Natural killer cell (primary cell): ENCODE results near the gene PLXNC1. TPM values are rescaled to one million over a fixed set of nuclear protein-coding genes. Genes with fewer than 3 reads are reported as not detected.

Source experiments
- ATAC-seq, 3 donors: fragments of 150-1000 bp in 2 of 3; fragments of 200-7000 bp in 1 of 3; cut with Tn5 transposase; 1 replicate in 1 of 3; 2 replicates in 2 of 3; pipeline ENCODE4 v1.10.0; 2021; ENCODE audit warnings: mild to moderate bottlenecking in 2 of 3, moderate library complexity in 2 of 3
- DNase-seq, 2 donors: peaks; one replicate each; pipeline versions ENCODE4 v3.0.0 to v3.0.0-alpha.2; 2013 to 2021; ENCODE audit warnings: mixed read lengths in 1 of 2
- H3K27ac ChIP-seq: one replicate; pipeline ENCODE4 v1.5.1; 2013; ENCODE audit warnings: mild to moderate bottlenecking, low read length
- H3K27me3 ChIP-seq: one replicate; pipeline ENCODE4 v1.6.1; 2013; ENCODE audit warnings: low read length; ENCODE audit not compliant: control insufficient read depth, insufficient read depth
- H3K36me3 ChIP-seq: one replicate; pipeline ENCODE4 v1.6.1; 2013; ENCODE audit warnings: low read length; ENCODE audit not compliant: control insufficient read depth, insufficient read depth
- H3K4me1 ChIP-seq: one replicate; pipeline ENCODE4 v1.6.1; 2013; ENCODE audit warnings: low read length; ENCODE audit not compliant: control insufficient read depth, insufficient read depth
- H3K4me3 ChIP-seq: one replicate; pipeline ENCODE4 v1.5.1; 2013; ENCODE audit warnings: low read length
- H3K9me3 ChIP-seq: one replicate; pipeline ENCODE4 v1.6.1; 2013; ENCODE audit warnings: low read length; ENCODE audit not compliant: control insufficient read depth, insufficient read depth
- H3K27ac Mint-ChIP-seq, 2 donors: one replicate each; pipeline ENCODE4 v1.8.0; 2022; ENCODE audit warnings: mild to moderate bottlenecking in 2 of 2, mixed read lengths in 2 of 2, moderate library complexity in 1 of 2
- H3K27me3 Mint-ChIP-seq, 2 donors: one replicate each; pipeline ENCODE4 v1.8.0; 2022; ENCODE audit warnings: low read depth in 2 of 2, mixed read lengths in 2 of 2
- H3K36me3 Mint-ChIP-seq: one replicate; pipeline ENCODE4 v1.8.0; 2022; ENCODE audit warnings: mixed read lengths
- H3K4me1 Mint-ChIP-seq, 2 donors: one replicate each; pipeline ENCODE4 v1.8.0; 2022; ENCODE audit warnings: mixed read lengths in 2 of 2
- H3K4me3 Mint-ChIP-seq: one replicate; pipeline ENCODE4 v1.8.0; 2022; ENCODE audit warnings: mild to moderate bottlenecking, moderate library complexity, mixed read lengths
- H3K9me3 Mint-ChIP-seq, 2 donors: one replicate each; pipeline ENCODE4 v1.8.0; 2022; ENCODE audit warnings: mixed read lengths in 2 of 2
- CTCF ChIP-seq: fragments of 200-600 bp; IDR thresholded peaks from one replicate; pipeline ENCODE4 v1.8.0; 2022; ENCODE audit warnings: antibody characterized with exemption
- WGBS: methylation state at CpG from one replicate; pipeline ENCODE4 v1.1.7; 2013; ENCODE audit warnings: missing lambda C conversion rate; ENCODE audit not compliant: insufficient coverage; 5-methylcytosine and 5-hydroxymethylcytosine counted together
- intact Hi-C: fragments of 100-400 bp; cut with micrococcal nuclease; formaldehyde crosslinking; loops from one replicate; pipeline ENCODE4 v1.14.2; 2022
- total RNA-seq, 4 donors: library from RNA; stranded (reverse); fragments of 120-200 nt in 1 of 4; gene quantifications; one replicate each; pipeline versions ENCODE4 v1.2.3 to v1.2.4, GENCODE V29; 2013 to 2022

Gene PLXNC1
- total RNA-seq, 3 donors from 2014 or later (not counting 1 experiment from before 2014, with no cell fraction given): 22.0 to 30.7 (median 26.5) TPM

GRCh38 chr12:94276725-94277124 lies 128.3 kb downstream of the PLXNC1 start:
- intact Hi-C loops: no loop called here
- no peaks in the 10 kb centered on the region for H3K27me3 ChIP-seq
- H3K36me3 ChIP-seq: no peaks in the 10 kb centered on the region

GRCh38 chr12:94277426-94278000 lies 129.1 kb downstream of the PLXNC1 start:
- H3K4me3 Mint-ChIP-seq: no peak overlapping the region
- no peak overlapping the region for H3K4me3 ChIP-seq
- no peak overlapping the region for H3K27ac ChIP-seq
- ATAC-seq: no peak
- no peaks in the 10 kb centered on the region for H3K27me3 ChIP-seq
- DNase-seq: no peak
- no peaks in the 10 kb centered on the region for H3K9me3 Mint-ChIP-seq
- intact Hi-C loops: no loop called here
- no peak for TF ChIP-seq CTCF
- no peaks in the 10 kb centered on the region for H3K27me3 Mint-ChIP-seq
- H3K27ac Mint-ChIP-seq: no peak overlapping the region
- H3K9me3 ChIP-seq: no peaks in the 10 kb centered on the region
- no peaks in the 10 kb centered on the region for H3K36me3 Mint-ChIP-seq
- H3K4me1 Mint-ChIP-seq: peaks cover 10 to 22% of the 10 kb centered on the region in 2 donors
- H3K4me1 ChIP-seq: peaks cover 4% of the 10 kb centered on the region
- WGBS: 98% methylated on average over 9 of the region's 9 CpGs
- H3K36me3 ChIP-seq: no peaks in the 10 kb centered on the region

More at GRCh38 chr12:94276725-94277124, 128.3 kb downstream of the PLXNC1 start:
- Histone ChIP-seq H3K27ac (no peak overlapping the region), H3K4me1 (peaks cover 2% of the 10 kb centered on the region), H3K9me3 (no peaks in the 10 kb centered on the region), H3K4me3 (no peak overlapping the region)
- no peak overlapping the region for H3K27ac Mint-ChIP-seq
- no peaks in the 10 kb centered on the region for H3K27me3 Mint-ChIP-seq
- H3K4me3 Mint-ChIP-seq: no peak overlapping the region
- no peak for ATAC-seq
- 98% methylated on average over 5 of the region's 6 CpGs for WGBS
- DNase-seq: no peak
- no peaks in the 10 kb centered on the region for H3K36me3 Mint-ChIP-seq
- no peaks in the 10 kb centered on the region for H3K9me3 Mint-ChIP-seq
- no peak for TF ChIP-seq CTCF
- peaks cover 9 to 21% of the 10 kb centered on the region in 2 donors for H3K4me1 Mint-ChIP-seq

- H3K36me3 Mint-ChIP-seq: no peaks in the 10 kb centered on the region
- no peaks in the 10 kb centered on the region for H3K27me3 ChIP-seq
- DNase-seq: no peak
- peak overlapping the region in 1 of 2 donors; percentile 23 for H3K27ac Mint-ChIP-seq
- intact Hi-C loops: no loop called here
- no peak overlapping the region for H3K27ac ChIP-seq
- ATAC-seq: peak in 1 of 3 donors; percentile 28
- no peaks in the 10 kb centered on the region for H3K36me3 ChIP-seq
- H3K4me1 ChIP-seq: peaks cover 20% of the 10 kb centered on the region
- no peaks in the 10 kb centered on the region for H3K9me3 ChIP-seq
- peaks cover 22 to 35% of the 10 kb centered on the region in 2 donors for H3K4me1 Mint-ChIP-seq
- H3K4me3 Mint-ChIP-seq: no peak overlapping the region
- H3K27me3 Mint-ChIP-seq: no peaks in the 10 kb centered on the region
- no peaks in the 10 kb centered on the region for H3K9me3 Mint-ChIP-seq
- TF ChIP-seq CTCF: no peak
- no peak overlapping the region for H3K4me3 ChIP-seq
- WGBS: 79% methylated on average over 5 of the region's 7 CpGs
Measured at GRCh38 chr12:94280063-94280462, 131.7 kb downstream of the PLXNC1 start.

GRCh38 chr12:94282675-94283074 lies 134.3 kb downstream of the PLXNC1 start:
- Histone ChIP-seq H3K36me3 (peaks cover 12% of the 10 kb centered on the region), H3K9me3 (no peaks in the 10 kb centered on the region), H3K27ac (peak overlapping the region; percentile 48), H3K4me1 (peaks cover 20% of the 10 kb centered on the region), H3K27me3 (no peaks in the 10 kb centered on the region), H3K4me3 (no peak overlapping the region)
- no peak for TF ChIP-seq CTCF
- 23% methylated on average over 7 of the region's 7 CpGs for WGBS
- H3K36me3 Mint-ChIP-seq: no peaks in the 10 kb centered on the region
- peak overlapping the region; percentile 87 to 90 for H3K27ac Mint-ChIP-seq
- H3K27me3 Mint-ChIP-seq: no peaks in the 10 kb centered on the region
- H3K4me1 Mint-ChIP-seq: peaks cover 22 to 39% of the 10 kb centered on the region in 2 donors
- ATAC-seq (peak; percentile 80 to 88 (median 83)), DNase-seq (peak; percentile 25 to 73)
- intact Hi-C loops: no loop called here
- H3K9me3 Mint-ChIP-seq: no peaks in the 10 kb centered on the region
- peak overlapping the region; percentile 89 for H3K4me3 Mint-ChIP-seq
